Progenitor cell of endocrine pancreas (in vitro differentiated cells): ENCODE data around the gene ARHGEF18. TPM values are rescaled to one million over a fixed set of nuclear protein-coding genes. Genes with fewer than 3 reads are reported as not detected.
A peak's percentile ranks its signal among the peaks of the same experiment; 100 is the strongest.

Experiments used
- DNase-seq: peaks from one replicate; pipeline ENCODE4 v3.0.0; 2021; ENCODE audit warnings: low spot score; ENCODE audit not compliant: unreplicated experiment
- H3K27ac Mint-ChIP-seq: 2 replicates; pipeline ENCODE4 v1.8.0; 2021; ENCODE audit warnings: mild to moderate bottlenecking, moderate library complexity, mixed read lengths
- H3K27me3 Mint-ChIP-seq: 2 replicates; pipeline ENCODE4 v1.8.0; 2021; ENCODE audit warnings: mixed read lengths
- H3K36me3 Mint-ChIP-seq: 2 replicates; pipeline ENCODE4 v1.8.0; 2022; ENCODE audit warnings: mixed read lengths; ENCODE audit not compliant: insufficient read depth
- H3K4me1 Mint-ChIP-seq: 2 replicates; pipeline ENCODE4 v1.8.0; 2021; ENCODE audit warnings: low read depth, mixed read lengths
- H3K4me3 Mint-ChIP-seq: 2 replicates; pipeline ENCODE4 v1.8.0; 2021; ENCODE audit warnings: low read depth, mild to moderate bottlenecking, moderate library complexity, mixed read lengths
- H3K9me3 Mint-ChIP-seq: 2 replicates; pipeline ENCODE4 v1.8.0; 2021; ENCODE audit warnings: low read depth, mixed read lengths
- total RNA-seq: library from RNA; stranded (reverse); gene quantifications from 2 replicates; pipeline ENCODE4 v1.2.1, GENCODE V29; 2021
- TF ChIP-seq, protein P1 (sequence below): fragments of 200-600 bp; sonication (generic); IDR thresholded peaks from one replicate; pipeline ENCODE4 v1.5.0; 2021; ENCODE audit warnings: antibody characterized with exemption, mild to moderate bottlenecking; ENCODE audit not compliant: unreplicated experiment

Gene ARHGEF18
- total RNA-seq, 1 donor from 2014 or later = 53.4 TPM

DNA sequence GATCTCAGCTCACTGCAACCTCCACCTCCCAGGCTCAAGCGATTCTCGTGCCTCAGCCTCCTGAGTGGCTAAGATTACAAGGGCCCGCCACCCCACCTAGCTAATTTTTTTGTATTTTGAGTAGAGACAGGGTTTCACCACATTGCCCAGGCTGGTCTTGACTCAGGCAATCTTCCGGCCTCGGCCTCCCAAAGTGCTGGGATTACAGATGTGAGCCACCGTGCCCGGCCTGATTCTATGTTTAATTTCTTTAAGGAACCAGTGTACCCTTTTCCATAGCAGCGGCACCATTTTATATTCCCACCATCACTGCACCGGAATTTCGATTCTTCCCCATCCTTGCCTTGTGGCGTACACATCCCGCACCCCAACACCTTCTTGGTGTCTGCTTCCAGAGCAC, 36.8 kb upstream of the ARHGEF18 start:
- Mint-ChIP-seq H3K36me3 (no peaks in the 10 kb centered on the region), H3K4me3 (no peak overlapping the region), H3K27ac (no peak overlapping the region), H3K27me3 (no peaks in the 10 kb centered on the region), H3K9me3 (peaks cover 3% of the 10 kb centered on the region), H3K4me1 (no peaks in the 10 kb centered on the region)
- TF ChIP-seq, protein P1, sequence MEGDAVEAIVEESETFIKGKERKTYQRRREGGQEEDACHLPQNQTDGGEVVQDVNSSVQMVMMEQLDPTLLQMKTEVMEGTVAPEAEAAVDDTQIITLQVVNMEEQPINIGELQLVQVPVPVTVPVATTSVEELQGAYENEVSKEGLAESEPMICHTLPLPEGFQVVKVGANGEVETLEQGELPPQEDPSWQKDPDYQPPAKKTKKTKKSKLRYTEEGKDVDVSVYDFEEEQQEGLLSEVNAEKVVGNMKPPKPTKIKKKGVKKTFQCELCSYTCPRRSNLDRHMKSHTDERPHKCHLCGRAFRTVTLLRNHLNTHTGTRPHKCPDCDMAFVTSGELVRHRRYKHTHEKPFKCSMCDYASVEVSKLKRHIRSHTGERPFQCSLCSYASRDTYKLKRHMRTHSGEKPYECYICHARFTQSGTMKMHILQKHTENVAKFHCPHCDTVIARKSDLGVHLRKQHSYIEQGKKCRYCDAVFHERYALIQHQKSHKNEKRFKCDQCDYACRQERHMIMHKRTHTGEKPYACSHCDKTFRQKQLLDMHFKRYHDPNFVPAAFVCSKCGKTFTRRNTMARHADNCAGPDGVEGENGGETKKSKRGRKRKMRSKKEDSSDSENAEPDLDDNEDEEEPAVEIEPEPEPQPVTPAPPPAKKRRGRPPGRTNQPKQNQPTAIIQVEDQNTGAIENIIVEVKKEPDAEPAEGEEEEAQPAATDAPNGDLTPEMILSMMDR = no peak
- DNase-seq = no peak

DNA sequence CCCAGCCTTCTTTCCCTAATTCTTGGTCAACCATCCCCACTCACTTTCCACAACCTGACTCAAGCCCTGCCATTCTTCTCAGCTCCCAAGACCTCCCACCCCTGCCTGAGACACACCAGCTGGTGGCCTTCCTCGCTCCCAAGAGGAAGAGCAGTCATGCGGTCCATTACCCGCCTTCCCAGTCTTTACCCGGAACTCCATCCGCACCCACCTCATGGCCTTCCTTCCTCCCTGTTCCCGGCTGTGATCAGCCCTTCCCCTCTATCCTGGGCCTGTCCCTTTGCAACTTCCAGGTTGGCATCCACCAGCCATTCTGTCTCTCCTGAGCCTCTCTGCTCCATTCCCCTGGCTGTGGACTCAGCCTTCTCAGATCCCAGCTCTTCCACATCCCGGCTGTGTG, 35.9 kb upstream of the ARHGEF18 start:
- no peak for DNase-seq
- Mint-ChIP-seq H3K27ac (no peak overlapping the region), H3K36me3 (no peaks in the 10 kb centered on the region), H3K4me1 (no peaks in the 10 kb centered on the region), H3K4me3 (no peak overlapping the region), H3K27me3 (no peaks in the 10 kb centered on the region), H3K9me3 (peaks cover 3% of the 10 kb centered on the region)
- TF ChIP-seq, protein P1 = no peak

DNA sequence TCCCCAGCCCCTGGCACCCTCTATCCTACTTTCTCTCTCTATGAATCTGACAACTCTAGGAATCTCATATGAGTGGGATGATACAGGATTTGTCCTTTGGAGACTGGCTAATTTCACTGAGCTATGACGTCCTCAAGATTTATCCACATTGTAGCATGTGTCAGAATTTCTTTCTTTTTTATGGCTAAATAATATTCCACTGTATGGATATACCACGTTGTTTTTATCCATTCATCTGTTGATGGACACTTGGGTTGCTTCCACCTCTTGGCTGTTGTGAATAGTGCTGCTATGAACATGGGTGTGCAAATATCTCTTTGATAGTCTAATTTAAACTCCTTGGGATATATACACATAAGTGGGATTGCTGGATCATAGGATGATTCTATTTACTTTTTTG, 30.6 kb upstream of the ARHGEF18 start:
- TF ChIP-seq, protein P1 = no peak

DNA sequence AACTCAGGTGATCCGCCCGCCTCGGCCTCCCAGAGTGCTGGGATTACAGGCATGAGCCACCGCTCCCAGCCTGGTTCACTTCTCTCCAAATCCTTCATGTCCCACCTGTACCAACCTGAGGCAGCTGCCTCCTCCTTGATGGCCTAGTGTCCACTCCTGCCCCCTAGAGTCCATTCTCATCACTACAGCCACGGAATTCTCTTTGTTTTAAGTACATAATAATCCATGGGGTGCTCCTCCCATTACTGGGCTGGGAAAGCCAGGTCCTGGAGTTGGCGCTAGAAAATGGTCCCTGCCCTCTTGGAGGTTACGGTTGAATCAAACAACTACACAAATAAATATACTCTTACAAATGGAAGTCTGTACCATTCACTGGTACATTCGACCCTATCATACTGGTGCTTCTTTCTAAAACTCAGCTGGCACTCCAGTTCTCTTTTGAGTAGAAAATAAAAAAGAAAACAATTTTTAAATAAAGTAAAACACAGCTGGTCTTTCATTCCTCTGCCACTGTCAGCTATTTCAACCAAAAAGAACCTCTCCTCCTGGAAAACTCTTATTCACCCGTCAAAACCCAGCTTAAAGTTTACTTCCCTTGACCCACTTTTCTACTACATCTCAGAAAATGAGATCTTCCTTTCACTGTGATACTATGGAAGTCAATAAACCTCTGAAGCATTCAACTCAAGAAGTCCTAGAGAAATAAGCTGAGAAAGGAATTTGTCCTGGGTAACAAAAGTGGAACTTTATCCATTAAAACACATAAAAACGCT, 22.4 kb upstream of the ARHGEF18 start:
- H3K27me3 Mint-ChIP-seq = no peaks in the 10 kb centered on the region
- no peak overlapping the region for H3K4me3 Mint-ChIP-seq
- H3K27ac Mint-ChIP-seq = no peak overlapping the region
- DNase-seq = no peak
- peaks cover 15% of the 10 kb centered on the region for H3K9me3 Mint-ChIP-seq
- peaks cover 5% of the 10 kb centered on the region for H3K36me3 Mint-ChIP-seq
- peaks cover 1% of the 10 kb centered on the region for H3K4me1 Mint-ChIP-seq
- TF ChIP-seq, protein P1 = peak; percentile 41

More for the DNA sequence above, 30.6 kb upstream of the ARHGEF18 start:
- no peaks in the 10 kb centered on the region for H3K27me3 Mint-ChIP-seq
- H3K36me3 Mint-ChIP-seq = no peaks in the 10 kb centered on the region
- no peak overlapping the region for H3K27ac Mint-ChIP-seq
- no peak overlapping the region for H3K4me3 Mint-ChIP-seq
- H3K4me1 Mint-ChIP-seq = peaks cover 4% of the 10 kb centered on the region
- H3K9me3 Mint-ChIP-seq = peaks cover 10% of the 10 kb centered on the region
- no peak for DNase-seq

DNA sequence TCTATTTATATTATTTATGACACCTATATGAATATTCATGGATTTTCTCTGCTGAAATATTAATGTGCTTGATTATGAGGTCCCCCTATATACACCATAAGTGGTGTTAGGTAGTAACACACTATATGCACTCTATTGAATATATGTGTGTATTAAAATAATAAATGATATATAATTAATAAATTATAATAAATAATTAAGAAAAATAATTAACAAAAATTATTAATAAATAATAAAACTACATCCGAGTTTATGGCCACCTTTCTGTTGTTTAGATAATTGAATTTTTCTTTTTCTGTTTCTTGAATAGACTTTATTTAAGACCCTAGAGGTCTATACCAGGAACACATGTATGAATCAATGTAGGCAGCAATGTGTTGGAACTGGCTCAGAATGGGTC, 20.9 kb upstream of the ARHGEF18 start:
- H3K4me1 Mint-ChIP-seq = no peaks in the 10 kb centered on the region
- H3K36me3 Mint-ChIP-seq = peaks cover 5% of the 10 kb centered on the region
- H3K27me3 Mint-ChIP-seq = no peaks in the 10 kb centered on the region
- TF ChIP-seq, protein P1 = no peak
- no peak overlapping the region for H3K4me3 Mint-ChIP-seq
- H3K27ac Mint-ChIP-seq = no peak overlapping the region
- no peak for DNase-seq
- peaks cover 15% of the 10 kb centered on the region for H3K9me3 Mint-ChIP-seq
